ENCODE data around the gene HBZ. TPM values are rescaled to one million over a fixed set of nuclear protein-coding genes. Genes with fewer than 3 reads are reported as not detected.
"Not testable (repeated sequence)": the region's sequence is repeated elsewhere in the genome, so short reads cannot be mapped to it uniquely, and the experiment has no call there.

Gene HBZ
- total RNA-seq, 4 donors from 2014 or later: not detected

DNA sequence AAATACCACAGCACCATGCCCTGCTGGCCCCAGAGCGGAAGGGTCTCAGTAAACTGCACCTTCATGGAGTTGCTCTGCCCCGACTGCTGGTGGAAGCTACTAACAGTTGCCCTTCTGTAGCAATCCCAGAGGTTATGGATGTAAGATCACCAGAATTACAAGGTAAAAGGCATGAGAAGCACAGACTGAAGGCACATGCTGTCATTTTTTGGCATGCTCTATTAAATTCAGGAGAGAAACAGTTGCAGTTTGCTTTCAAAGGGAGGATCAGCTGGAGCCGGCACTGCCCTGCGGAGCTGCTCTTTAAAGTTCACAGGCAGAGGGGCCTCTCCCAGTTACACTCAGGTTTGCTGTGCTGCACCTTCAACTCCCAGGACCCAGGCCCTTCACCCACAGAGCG is 33.1 kb upstream of the HBZ start:
- Histone ChIP-seq H3K4me3 (no peak overlapping the region), H3K4me1 (peaks cover 0 to 7% (median 0%) of the 10 kb centered on the region in 4 donors), H3K36me3 (no peaks in the 10 kb centered on the region), H3K27me3 (no peaks in the 10 kb centered on the region), H3K27ac (no peak overlapping the region), H3K9me3 (no peaks in the 10 kb centered on the region)
- DNase-seq: no peak
- TF ChIP-seq, protein P1, sequence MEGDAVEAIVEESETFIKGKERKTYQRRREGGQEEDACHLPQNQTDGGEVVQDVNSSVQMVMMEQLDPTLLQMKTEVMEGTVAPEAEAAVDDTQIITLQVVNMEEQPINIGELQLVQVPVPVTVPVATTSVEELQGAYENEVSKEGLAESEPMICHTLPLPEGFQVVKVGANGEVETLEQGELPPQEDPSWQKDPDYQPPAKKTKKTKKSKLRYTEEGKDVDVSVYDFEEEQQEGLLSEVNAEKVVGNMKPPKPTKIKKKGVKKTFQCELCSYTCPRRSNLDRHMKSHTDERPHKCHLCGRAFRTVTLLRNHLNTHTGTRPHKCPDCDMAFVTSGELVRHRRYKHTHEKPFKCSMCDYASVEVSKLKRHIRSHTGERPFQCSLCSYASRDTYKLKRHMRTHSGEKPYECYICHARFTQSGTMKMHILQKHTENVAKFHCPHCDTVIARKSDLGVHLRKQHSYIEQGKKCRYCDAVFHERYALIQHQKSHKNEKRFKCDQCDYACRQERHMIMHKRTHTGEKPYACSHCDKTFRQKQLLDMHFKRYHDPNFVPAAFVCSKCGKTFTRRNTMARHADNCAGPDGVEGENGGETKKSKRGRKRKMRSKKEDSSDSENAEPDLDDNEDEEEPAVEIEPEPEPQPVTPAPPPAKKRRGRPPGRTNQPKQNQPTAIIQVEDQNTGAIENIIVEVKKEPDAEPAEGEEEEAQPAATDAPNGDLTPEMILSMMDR (IDR thresholded peaks at IDR 0.05): no peak
- TF ChIP-seq POLR2A (IDR thresholded peaks at IDR 0.05): no peak

- Histone ChIP-seq H3K36me3 (no peaks in the 10 kb centered on the region), H3K27me3 (no peaks in the 10 kb centered on the region), H3K4me3 (no peak overlapping the region), H3K27ac (no peak overlapping the region), H3K4me1 (peaks cover 0 to 7% (median 0%) of the 10 kb centered on the region in 4 donors), H3K9me3 (no peaks in the 10 kb centered on the region)
- no peak for DNase-seq
- TF ChIP-seq POLR2A (IDR thresholded peaks at IDR 0.05): no peak
- TF ChIP-seq, protein P1 (IDR thresholded peaks at IDR 0.05): no peak
Observed at GRCh38 chr16:119835-120491, 32.5 kb upstream of the HBZ start.

DNA sequence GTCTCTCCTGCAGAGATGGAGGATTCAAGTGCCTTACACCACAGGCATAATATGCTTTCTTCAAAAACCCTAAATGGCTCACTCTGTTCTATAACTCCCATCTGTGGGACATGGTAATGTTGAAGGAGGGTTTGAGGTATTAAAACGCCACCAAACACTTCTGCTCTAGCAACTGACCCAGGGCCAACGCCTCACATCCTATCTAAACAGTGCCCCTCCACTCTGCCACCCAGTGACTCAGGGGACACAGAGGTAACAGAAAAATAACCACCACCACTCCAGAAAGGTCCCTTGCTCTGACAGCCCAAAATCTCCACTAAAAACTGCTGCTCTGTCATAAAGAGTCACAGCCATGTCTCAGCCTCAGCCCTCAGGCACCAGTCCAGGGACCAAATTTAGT is 31.7 kb upstream of the HBZ start:
- H3K27me3 ChIP-seq: no peaks in the 10 kb centered on the region
- no peaks in the 10 kb centered on the region for H3K36me3 ChIP-seq
- no peak overlapping the region for H3K27ac ChIP-seq
- H3K4me3 ChIP-seq: no peak overlapping the region
- no peak for TF ChIP-seq POLR2A (IDR thresholded peaks at IDR 0.05)
- TF ChIP-seq, protein P1 (IDR thresholded peaks at IDR 0.05): no peak
- H3K4me1 ChIP-seq: peaks cover 0 to 7% (median 0%) of the 10 kb centered on the region in 4 donors
- DNase-seq: no peak
- H3K9me3 ChIP-seq: no peaks in the 10 kb centered on the region

DNA sequence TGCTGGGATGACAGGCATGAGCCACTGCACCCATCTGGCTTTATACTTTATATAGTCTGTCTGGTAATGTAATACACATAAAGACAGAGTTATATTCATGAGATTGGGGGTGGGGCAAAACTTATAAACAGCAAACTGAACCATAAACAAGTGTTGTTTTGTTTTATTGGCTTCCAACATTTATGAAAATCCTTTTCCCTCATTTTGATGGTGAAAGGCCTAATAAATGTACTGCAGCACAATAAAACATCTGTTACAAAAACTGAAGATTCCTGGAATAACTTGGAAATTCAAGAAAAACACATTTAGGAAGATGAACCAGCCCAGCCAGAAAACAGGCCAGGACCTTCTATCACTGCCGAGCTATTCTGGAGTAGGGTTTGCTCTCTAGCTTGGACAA is 30.1 kb upstream of the HBZ start:
- no peaks in the 10 kb centered on the region for H3K27me3 ChIP-seq
- H3K4me3 ChIP-seq: no peak overlapping the region
- TF ChIP-seq, protein P1 (IDR thresholded peaks at IDR 0.05): no peak
- no peak for TF ChIP-seq POLR2A (IDR thresholded peaks at IDR 0.05)
- no peaks in the 10 kb centered on the region for H3K9me3 ChIP-seq
- peaks cover 0 to 7% (median 0%) of the 10 kb centered on the region in 4 donors for H3K4me1 ChIP-seq
- no peak for DNase-seq
- H3K27ac ChIP-seq: no peak overlapping the region
- H3K36me3 ChIP-seq: no peaks in the 10 kb centered on the region

GRCh38 chr16:123558-124350 is 28.7 kb upstream of the HBZ start:
- not testable (repeated sequence) for H3K27me3 ChIP-seq, H3K36me3 ChIP-seq, H3K9me3 ChIP-seq, H3K4me3 ChIP-seq, DNase-seq, H3K27ac ChIP-seq, H3K4me1 ChIP-seq

GRCh38 chr16:125011-125410 is 27.4 kb upstream of the HBZ start:
- TF ChIP-seq, protein P1 (IDR thresholded peaks at IDR 0.05): no peak
- no peak for TF ChIP-seq POLR2A (IDR thresholded peaks at IDR 0.05)
- Histone ChIP-seq H3K4me1 (no peaks in the 10 kb centered on the region), H3K27me3 (no peaks in the 10 kb centered on the region), H3K4me3 (no peak overlapping the region), H3K36me3 (no peaks in the 10 kb centered on the region), H3K9me3 (no peaks in the 10 kb centered on the region), H3K27ac (no peak overlapping the region)
- no peak for DNase-seq

Measured in Peyer's patch (tissue), 4 donors.